ENCODE data around the gene EPHB2.

The EPHB2 gene

GRCh38 chr1:22866868-22867267 is 156.2 kb downstream of the EPHB2 start:
- no peak overlapping the region for H3K4me3 ChIP-seq (ENCODE audit: low read length, poor library complexity, severe bottlenecking)
- H3K36me3 ChIP-seq (ENCODE audit: insufficient read depth, low read length) = no peaks in the 10 kb centered on the region
- TF ChIP-seq CTCF (conservative IDR thresholded peaks at IDR 0.05; ENCODE audit: low read length) = no peak
- no peak for TF ChIP-seq EZH2phosphoT487 (IDR thresholded peaks at IDR 0.05; ENCODE audit: borderline replicate concordance)
- no peak overlapping the region for H2AFZ ChIP-seq (ENCODE audit: low read length)
- H4K20me1 ChIP-seq (ENCODE audit: insufficient read depth, low read length, poor library complexity, severe bottlenecking) = no peaks in the 10 kb centered on the region
- no peaks in the 10 kb centered on the region for H3K27me3 ChIP-seq (ENCODE audit: insufficient read depth, low read length, poor library complexity, severe bottlenecking)
- no peak overlapping the region for H3K9ac ChIP-seq (ENCODE audit: low read depth, low read length, poor library complexity, severe bottlenecking)
- H3F3A ChIP-seq (ENCODE audit: low read depth) = no peaks in the 10 kb centered on the region
- no peaks in the 10 kb centered on the region for H3K79me2 ChIP-seq (ENCODE audit: insufficient read depth, low read length)
- no peaks in the 10 kb centered on the region for H3K9me2 ChIP-seq (replicated peaks; ENCODE audit: low read depth, low read length)
- no peaks in the 10 kb centered on the region for H3K4me1 ChIP-seq (ENCODE audit: insufficient read depth, low read length, poor library complexity, severe bottlenecking)
- no peaks in the 10 kb centered on the region for H3K9me3 ChIP-seq (ENCODE audit: insufficient read depth, low read depth, low read length)
- no peak overlapping the region for H3K4me2 ChIP-seq (ENCODE audit: low read depth, low read length, poor library complexity, severe bottlenecking)

DNA sequence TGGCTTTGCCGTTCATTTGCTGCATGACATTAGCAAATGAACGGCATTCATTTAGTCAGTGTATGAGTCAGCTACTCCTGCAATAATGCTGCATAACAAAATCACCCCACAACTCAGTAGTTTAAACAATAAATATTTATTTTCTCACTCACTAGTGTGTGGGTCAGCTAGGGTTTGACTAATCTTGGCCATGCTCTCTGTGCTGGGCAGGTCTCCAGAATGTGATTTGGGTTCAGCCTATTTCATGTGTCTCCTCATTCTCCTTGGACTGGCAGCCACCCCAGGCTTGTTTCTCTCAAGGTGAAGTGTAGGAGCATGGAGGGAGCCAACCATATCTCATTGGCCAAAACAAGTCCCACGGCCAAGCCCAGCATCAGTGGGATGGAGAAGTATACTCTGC is 157.7 kb downstream of the EPHB2 start:
- Histone ChIP-seq H3K4me2 (ENCODE audit: low read depth, low read length, poor library complexity, severe bottlenecking) (no peak overlapping the region), H4K20me1 (ENCODE audit: insufficient read depth, low read length, poor library complexity, severe bottlenecking) (no peaks in the 10 kb centered on the region), H3K4me1 (ENCODE audit: insufficient read depth, low read length, poor library complexity, severe bottlenecking) (no peaks in the 10 kb centered on the region), H3K9me2 (replicated peaks; ENCODE audit: low read depth, low read length) (no peaks in the 10 kb centered on the region), H2AFZ (ENCODE audit: low read length) (no peak overlapping the region), H3K9ac (ENCODE audit: low read depth, low read length, poor library complexity, severe bottlenecking) (no peak overlapping the region), H3K9me3 (ENCODE audit: insufficient read depth, low read depth, low read length) (no peaks in the 10 kb centered on the region), H3F3A (ENCODE audit: low read depth) (no peaks in the 10 kb centered on the region), H3K27me3 (ENCODE audit: insufficient read depth, low read length, poor library complexity, severe bottlenecking) (no peaks in the 10 kb centered on the region), H3K36me3 (ENCODE audit: insufficient read depth, low read length) (no peaks in the 10 kb centered on the region), H3K79me2 (ENCODE audit: insufficient read depth, low read length) (no peaks in the 10 kb centered on the region), H3K4me3 (ENCODE audit: low read length, poor library complexity, severe bottlenecking) (no peak overlapping the region)
- TF ChIP-seq CTCF (conservative IDR thresholded peaks at IDR 0.05; ENCODE audit: low read length) = no peak
- TF ChIP-seq EZH2phosphoT487 (IDR thresholded peaks at IDR 0.05; ENCODE audit: borderline replicate concordance) = no peak

DNA sequence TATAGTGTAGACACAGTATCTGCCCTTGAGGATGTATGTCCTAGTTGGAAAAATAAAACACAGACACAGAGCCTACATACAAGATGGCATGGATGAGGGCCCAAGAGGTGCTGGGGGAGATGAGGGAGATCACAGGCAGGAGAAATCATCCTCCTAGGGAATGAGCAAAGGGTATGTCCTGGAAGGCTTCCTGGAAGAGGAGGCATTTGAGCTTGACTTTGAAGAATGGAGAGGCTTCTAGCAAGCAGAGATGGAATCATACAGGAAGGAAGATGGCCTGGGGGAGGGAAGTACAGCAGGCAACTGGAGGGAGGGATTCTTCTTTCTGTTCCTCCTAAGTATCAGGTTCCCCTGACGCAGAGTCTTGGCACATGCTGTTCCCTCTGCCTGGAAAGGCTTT is 158.7 kb downstream of the EPHB2 start:
- Histone ChIP-seq H3K4me3 (ENCODE audit: low read length, poor library complexity, severe bottlenecking) (no peak overlapping the region), H3K9me3 (ENCODE audit: insufficient read depth, low read depth, low read length) (no peaks in the 10 kb centered on the region), H2AFZ (ENCODE audit: low read length) (no peak overlapping the region), H3K36me3 (ENCODE audit: insufficient read depth, low read length) (no peaks in the 10 kb centered on the region), H3F3A (ENCODE audit: low read depth) (no peaks in the 10 kb centered on the region), H3K9ac (ENCODE audit: low read depth, low read length, poor library complexity, severe bottlenecking) (no peak overlapping the region), H3K27me3 (ENCODE audit: insufficient read depth, low read length, poor library complexity, severe bottlenecking) (no peaks in the 10 kb centered on the region), H3K4me2 (ENCODE audit: low read depth, low read length, poor library complexity, severe bottlenecking) (no peak overlapping the region), H3K79me2 (ENCODE audit: insufficient read depth, low read length) (no peaks in the 10 kb centered on the region), H3K9me2 (replicated peaks; ENCODE audit: low read depth, low read length) (no peaks in the 10 kb centered on the region), H3K4me1 (ENCODE audit: insufficient read depth, low read length, poor library complexity, severe bottlenecking) (no peaks in the 10 kb centered on the region), H4K20me1 (ENCODE audit: insufficient read depth, low read length, poor library complexity, severe bottlenecking) (no peaks in the 10 kb centered on the region)
- no peak for TF ChIP-seq EZH2phosphoT487 (IDR thresholded peaks at IDR 0.05; ENCODE audit: borderline replicate concordance)
- TF ChIP-seq CTCF (conservative IDR thresholded peaks at IDR 0.05; ENCODE audit: low read length) = no peak

Measured in Loucy (cell line).